LNCaP clone FGC (cell line): Measurements from ENCODE around the gene RBM44.

Experiments used
- DNase-seq: peaks from one replicate; pipeline ENCODE4 v3.0.0-alpha.2; 2011; ENCODE audit warnings: low read depth
- H3K4me3 ChIP-seq: 2 replicates; pipeline ENCODE4 v1.5.1; 2011; ENCODE audit warnings: mild to moderate bottlenecking, low read depth, low read length, control low read depth
- CTCF ChIP-seq: IDR thresholded peaks from 2 replicates; pipeline ENCODE4 v1.5.1; 2012; ENCODE audit warnings: mild to moderate bottlenecking; ENCODE audit not compliant: control insufficient read depth, insufficient read depth; ENCODE audit errors: extremely low read depth

RBM44 gene

DNA sequence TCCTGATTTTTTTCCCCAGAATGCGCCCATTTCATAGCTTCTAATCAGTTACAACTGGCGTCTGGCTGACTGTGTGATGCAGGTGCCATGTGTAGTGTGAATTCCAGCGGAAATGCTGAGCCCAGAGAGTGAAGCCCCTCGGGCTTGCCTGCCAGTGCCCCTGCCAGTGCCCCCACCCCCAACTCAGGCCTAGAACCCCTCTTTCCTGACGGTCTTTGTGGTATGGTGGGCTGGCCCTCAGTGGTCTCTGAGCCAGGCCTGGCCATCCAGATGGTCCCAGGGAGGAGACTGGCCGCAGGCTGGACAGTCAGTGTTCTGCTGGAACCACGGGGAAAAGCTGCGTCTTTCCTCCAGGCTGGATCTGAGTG, 63.9 kb downstream of the RBM44 start:
- no peak for DNase-seq
- no peak overlapping the region for H3K4me3 ChIP-seq
- TF ChIP-seq CTCF = no peak

DNA sequence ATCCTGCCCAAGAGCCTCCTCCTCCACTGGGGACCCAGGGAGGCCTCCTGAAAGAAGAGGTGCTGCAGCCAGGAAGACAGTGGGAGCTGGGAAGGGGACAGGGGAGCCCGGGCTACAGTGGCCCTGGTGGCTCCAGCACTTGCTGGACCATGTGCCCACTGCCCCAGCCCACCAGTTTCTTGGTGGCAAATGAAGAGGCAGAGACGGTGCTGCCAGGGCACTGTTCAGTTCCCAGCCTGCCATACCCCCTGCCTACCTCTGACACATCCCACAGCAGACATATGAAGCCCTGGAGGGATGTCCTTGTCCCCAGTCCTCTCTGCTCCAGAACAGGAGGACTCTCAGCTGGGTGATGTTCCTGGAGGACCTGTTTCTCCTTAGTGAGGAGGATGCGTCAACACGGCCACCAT, 64.5 kb downstream of the RBM44 start:
- no peak overlapping the region for H3K4me3 ChIP-seq
- TF ChIP-seq CTCF = no peak
- DNase-seq = no peak

DNA sequence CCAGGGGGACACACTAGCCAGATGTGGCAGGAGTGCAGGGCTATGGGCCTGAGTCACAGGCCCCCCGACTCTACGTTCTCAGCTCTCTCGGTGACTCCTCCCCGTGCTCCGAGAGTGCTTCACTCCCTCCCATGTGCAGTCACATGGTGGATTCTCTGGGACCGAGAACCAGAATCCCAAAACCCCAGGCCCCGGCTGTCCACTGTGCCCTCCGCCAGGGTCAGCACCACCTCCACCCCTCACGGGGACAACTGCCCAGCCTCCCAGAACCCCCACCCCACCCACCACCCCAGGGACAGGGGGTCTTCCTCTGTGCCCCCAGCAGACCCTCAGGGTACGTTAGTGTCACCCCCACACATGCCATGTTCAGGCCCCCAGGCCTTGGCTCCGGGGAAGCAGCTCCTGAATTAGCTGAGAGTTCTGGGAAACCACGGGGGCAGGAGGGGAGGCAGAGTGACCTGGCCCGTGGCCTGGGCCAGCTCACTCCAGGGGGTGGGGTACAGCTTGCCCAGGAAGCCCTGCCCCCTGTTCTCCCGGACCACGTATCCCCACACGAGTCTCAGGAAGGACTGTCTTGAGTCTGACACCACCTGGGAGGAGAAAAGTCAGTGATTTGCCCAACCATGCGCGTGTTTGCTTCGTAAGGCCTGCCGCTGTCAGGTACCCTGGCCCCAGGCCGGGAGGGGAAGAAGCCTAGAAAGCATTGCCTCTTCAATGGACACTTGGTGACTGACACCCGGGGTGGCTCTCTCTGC, 65.3 kb downstream of the RBM44 start:
- no peak overlapping the region for H3K4me3 ChIP-seq
- no peak for TF ChIP-seq CTCF
- DNase-seq = no peak

- TF ChIP-seq CTCF = no peak
- no peak overlapping the region for H3K4me3 ChIP-seq
- no peak for DNase-seq
These were observed 65.9 kb downstream of the RBM44 start for GRCh38 chr2:237864444-237864931.

DNA sequence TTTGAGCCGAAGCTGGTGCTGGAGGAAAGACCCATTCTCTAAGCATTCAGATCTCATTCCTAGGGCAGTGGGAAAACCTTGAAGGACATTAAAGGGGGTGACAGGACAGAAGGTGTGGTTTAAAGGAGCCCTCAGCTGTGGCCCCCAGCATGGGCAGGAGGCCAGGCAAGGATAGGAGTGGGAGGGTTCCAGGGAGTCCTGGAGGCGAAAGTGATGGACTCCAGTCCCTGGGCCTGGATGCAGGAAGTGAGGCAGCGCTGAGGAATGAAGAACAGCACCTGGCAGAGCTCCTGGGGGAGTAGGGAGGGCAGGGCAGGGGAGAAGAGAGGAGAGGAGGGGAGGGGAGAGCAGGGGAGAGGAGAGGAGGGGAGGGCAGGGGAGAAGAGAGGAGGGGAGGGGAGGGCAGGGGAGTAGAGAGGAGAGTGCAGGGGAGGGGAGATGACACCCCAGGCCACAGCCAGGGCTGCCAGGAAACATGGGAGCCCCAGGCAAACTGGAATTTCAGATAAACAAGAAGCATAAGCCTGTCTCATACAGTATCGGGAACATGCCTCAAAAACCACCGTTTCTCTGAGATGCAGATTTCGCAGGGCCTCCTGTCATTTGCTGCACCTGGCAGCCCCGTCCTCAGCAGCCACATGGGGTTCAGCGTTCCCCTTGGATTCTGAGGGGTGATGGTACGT, 66.5 kb downstream of the RBM44 start:
- no peak for DNase-seq
- H3K4me3 ChIP-seq = no peak overlapping the region
- TF ChIP-seq CTCF = no peak

GRCh38 chr2:237865623-237866041, 67.1 kb downstream of the RBM44 start:
- no peak for DNase-seq

More at GRCh38 chr2:237865623-237866041, 67.1 kb downstream of the RBM44 start:
- H3K4me3 ChIP-seq = no peak overlapping the region
- no peak for TF ChIP-seq CTCF
